Sigmoid colon (tissue), 7 donors: Measurements from ENCODE around the gene KLK6. TPM values are rescaled to one million over a fixed set of nuclear protein-coding genes. Genes with fewer than 3 reads are reported as not detected.

Source experiments
- DNase-seq: peaks from one replicate; pipeline ENCODE4 v3.0.0-alpha.2; 2019
- H3K27ac ChIP-seq, 4 donors: fragments of 200-600 bp; sonication (generic); one replicate each; pipeline ENCODE4 v1.5.1; 2016 to 2019; ENCODE audit warnings: mild to moderate bottlenecking in 1 of 4
- H3K27me3 ChIP-seq, 3 donors: fragments of 200-600 bp; sonication (generic); one replicate each; pipeline ENCODE4 v1.5.1; 2019; ENCODE audit warnings: mild to moderate bottlenecking in 1 of 3
- H3K36me3 ChIP-seq, 4 donors: fragments of 200-600 bp; sonication (generic); one replicate each; pipeline ENCODE4 v1.5.1; 2016 to 2019
- H3K4me1 ChIP-seq, 4 donors: fragments of 200-600 bp; sonication (generic); one replicate each; pipeline ENCODE4 v1.5.1; 2017 to 2019
- H3K4me3 ChIP-seq, 4 donors: fragments of 200-600 bp; sonication (generic); one replicate each; pipeline ENCODE4 v1.5.1; 2017 to 2019; ENCODE audit warnings: mild to moderate bottlenecking in 2 of 4, moderate library complexity in 1 of 4
- H3K9me3 ChIP-seq, 4 donors: fragments of 200-600 bp in 3 of 4; sonication (generic) in 3 of 4; one replicate each; pipeline versions ENCODE4 v1.5.1 to v1.6.1; 2013 to 2019
- EP300 ChIP-seq, 4 donors: sonication (generic); formaldehyde crosslinking; IDR thresholded peaks; one replicate each; pipeline ENCODE4 v1.6.1; 2017; ENCODE audit warnings: antibody characterized with exemption in 4 of 4
- POLR2A ChIP-seq, 2 donors: fragments of 450-650 bp; IDR thresholded peaks; one replicate each; pipeline ENCODE4 v1.6.1; 2016; ENCODE audit warnings: antibody characterized with exemption in 2 of 2, mild to moderate bottlenecking in 2 of 2, moderate library complexity in 2 of 2
- POLR2AphosphoS5 ChIP-seq, 4 donors: sonication (generic); formaldehyde crosslinking; IDR thresholded peaks; one replicate each; pipeline ENCODE4 v1.6.1; 2017; ENCODE audit warnings: antibody characterized with exemption in 4 of 4
- WGBS, 2 donors: extraction: QIAGEN DNeasy Blood & Tissue Kit; methylation state at CpG; one replicate each; pipeline ENCODE4 v1.1.7; 2013; 5-methylcytosine and 5-hydroxymethylcytosine counted together
- intact Hi-C: fragments of 100-400 bp; cut with DNase I; formaldehyde crosslinking; loops from one replicate; pipeline ENCODE4 v1.15.1; 2023
- polyA plus RNA-seq, 3 donors: library from polyadenylated mRNA; stranded (reverse); fragments of 200-250 nt; gene quantifications; one replicate each; pipeline ENCODE4 v1.2.3, GENCODE V29; 2013
- total RNA-seq, 4 donors: library from RNA; depleted of rRNA; stranded (reverse); fragments of >200 nt; gene quantifications; one replicate each; pipeline ENCODE4 v1.1.0, GENCODE V29; 2016
- TF ChIP-seq, protein P1 (sequence below), 4 experiments: fragments of 450-650 bp in 3 of 4; fragments of 200-600 bp in 1 of 4; IDR thresholded peaks; one replicate each; pipeline ENCODE4 v1.5.1; 2016 to 2019; ENCODE audit warnings: antibody characterized with exemption in 4 of 4, mild to moderate bottlenecking in 3 of 4, moderate library complexity in 2 of 4
- donor health status: healthy with polysubstance abuse.
- donor health status: Bipolar disorder and iron deficiency.
- donor health status: healthy.

KLK6 gene
- total and polyA plus RNA-seq, 7 donors: not detected

DNA sequence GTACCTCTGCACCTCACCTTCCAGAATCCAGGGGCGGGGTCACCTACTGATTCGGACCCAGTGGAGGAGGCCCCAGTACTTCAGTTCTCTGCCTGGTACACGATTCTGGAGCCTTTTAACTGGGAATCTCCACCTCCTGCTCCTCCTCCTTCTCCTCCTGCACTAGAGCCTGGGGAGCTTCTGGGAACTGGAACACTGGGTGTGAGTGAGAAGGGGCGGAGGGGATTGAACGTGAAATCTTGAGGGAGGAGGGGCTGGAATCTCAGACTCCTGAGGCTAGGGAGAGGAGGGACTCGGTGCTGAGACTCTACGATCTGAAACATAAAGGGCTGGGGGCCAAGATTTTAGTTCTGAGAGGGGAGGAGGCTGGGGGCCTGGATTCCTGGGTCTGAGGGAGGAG lies 32.1 kb upstream of the KLK6 start, which contains the start of gene KLK8:
TSS of gene KLK8 (minus strand) at position 90 of the 400 bp plus-strand sequence. CDS start 437 bp downstream, outside the sequence.
- 27 to 36% methylated on average over 7 of the region's 7 CpGs for WGBS, 2 donors
- peaks cover 0 to 56% (median 39%) of the 10 kb centered on the region in 3 donors for H3K27me3 ChIP-seq
- no peak within 1 kb of the TSS for H3K27ac ChIP-seq
- TF ChIP-seq EP300 (IDR thresholded peaks at IDR 0.05) (no peak), POLR2AphosphoS5 (IDR thresholded peaks at IDR 0.05) (no peak), POLR2A (IDR thresholded peaks at IDR 0.05) (no peak)
- TF ChIP-seq, protein P1, sequence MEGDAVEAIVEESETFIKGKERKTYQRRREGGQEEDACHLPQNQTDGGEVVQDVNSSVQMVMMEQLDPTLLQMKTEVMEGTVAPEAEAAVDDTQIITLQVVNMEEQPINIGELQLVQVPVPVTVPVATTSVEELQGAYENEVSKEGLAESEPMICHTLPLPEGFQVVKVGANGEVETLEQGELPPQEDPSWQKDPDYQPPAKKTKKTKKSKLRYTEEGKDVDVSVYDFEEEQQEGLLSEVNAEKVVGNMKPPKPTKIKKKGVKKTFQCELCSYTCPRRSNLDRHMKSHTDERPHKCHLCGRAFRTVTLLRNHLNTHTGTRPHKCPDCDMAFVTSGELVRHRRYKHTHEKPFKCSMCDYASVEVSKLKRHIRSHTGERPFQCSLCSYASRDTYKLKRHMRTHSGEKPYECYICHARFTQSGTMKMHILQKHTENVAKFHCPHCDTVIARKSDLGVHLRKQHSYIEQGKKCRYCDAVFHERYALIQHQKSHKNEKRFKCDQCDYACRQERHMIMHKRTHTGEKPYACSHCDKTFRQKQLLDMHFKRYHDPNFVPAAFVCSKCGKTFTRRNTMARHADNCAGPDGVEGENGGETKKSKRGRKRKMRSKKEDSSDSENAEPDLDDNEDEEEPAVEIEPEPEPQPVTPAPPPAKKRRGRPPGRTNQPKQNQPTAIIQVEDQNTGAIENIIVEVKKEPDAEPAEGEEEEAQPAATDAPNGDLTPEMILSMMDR (IDR thresholded peaks at IDR 0.05): no peak
- no peaks in the 10 kb centered on the region for H3K4me1 ChIP-seq
- DNase-seq: peak; percentile 27
- no peaks in the 10 kb centered on the region for H3K9me3 ChIP-seq
- no peak within 1 kb of the TSS for H3K4me3 ChIP-seq
- H3K36me3 ChIP-seq: no peaks in the 10 kb centered on the region
- intact Hi-C loops: no loop called here

DNA sequence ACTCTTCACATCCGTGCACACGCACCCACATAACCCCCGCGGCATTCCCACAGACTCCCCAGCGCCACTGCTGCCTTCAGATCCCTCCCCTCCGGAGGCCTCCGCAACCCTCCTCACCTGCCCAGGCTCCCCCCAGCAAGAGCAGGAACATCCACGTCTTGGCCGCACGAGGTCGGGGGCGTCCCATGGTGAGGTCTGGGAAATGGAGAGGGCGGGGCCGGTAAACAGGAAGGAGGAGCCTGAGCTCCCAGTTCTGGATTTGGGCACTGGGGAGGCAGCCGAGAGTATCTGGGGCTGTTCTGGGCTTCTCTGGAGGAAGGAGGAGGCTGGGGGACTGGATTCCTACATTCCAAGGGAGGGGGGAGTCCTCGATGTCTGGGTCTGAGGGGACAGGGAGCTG lies 31.6 kb upstream of the KLK6 start:
- H3K27ac ChIP-seq: no peak overlapping the region
- no peak overlapping the region for H3K4me3 ChIP-seq
- H3K9me3 ChIP-seq: no peaks in the 10 kb centered on the region
- peak; percentile 20 for DNase-seq
- no peaks in the 10 kb centered on the region for H3K36me3 ChIP-seq
- intact Hi-C loops: no loop called here
- WGBS, 2 donors: 33 to 36% methylated on average over 16 of the region's 16 CpGs
- H3K27me3 ChIP-seq: peaks cover 0 to 54% (median 36%) of the 10 kb centered on the region in 3 donors
- TF ChIP-seq, protein P1 (IDR thresholded peaks at IDR 0.05): no peak
- TF ChIP-seq POLR2A (IDR thresholded peaks at IDR 0.05) (no peak), EP300 (IDR thresholded peaks at IDR 0.05) (no peak), POLR2AphosphoS5 (IDR thresholded peaks at IDR 0.05) (no peak)
- no peaks in the 10 kb centered on the region for H3K4me1 ChIP-seq

DNA sequence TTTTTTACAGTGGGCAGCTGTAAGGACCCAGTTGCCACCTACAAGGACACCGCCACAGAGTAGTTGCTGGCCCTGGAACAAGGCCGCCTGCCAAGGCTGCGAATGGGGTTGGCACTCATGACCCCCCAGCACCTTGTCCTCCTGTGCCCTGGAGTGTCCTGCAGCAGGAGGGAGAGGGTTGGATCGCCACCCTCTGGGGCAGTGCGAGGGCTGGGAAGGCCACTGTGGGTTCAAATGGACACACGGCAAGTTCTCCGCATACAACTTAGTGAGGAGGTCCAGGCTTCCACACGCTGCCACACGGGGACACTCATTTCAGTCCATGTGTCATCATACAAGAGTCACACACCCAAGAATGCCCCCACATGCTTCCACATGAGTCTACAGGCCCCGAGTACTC lies 31.0 kb upstream of the KLK6 start:
- Histone ChIP-seq H3K4me3 (no peak overlapping the region), H3K27me3 (peaks cover 0 to 54% (median 36%) of the 10 kb centered on the region in 3 donors), H3K4me1 (no peaks in the 10 kb centered on the region), H3K27ac (no peak overlapping the region), H3K36me3 (no peaks in the 10 kb centered on the region), H3K9me3 (no peaks in the 10 kb centered on the region)
- DNase-seq: peak; percentile 32
- WGBS, 2 donors: 89 to 90% methylated on average over 10 of the region's 10 CpGs
- TF ChIP-seq EP300 (IDR thresholded peaks at IDR 0.05): no peak
- TF ChIP-seq, protein P1 (IDR thresholded peaks at IDR 0.05): no peak
- TF ChIP-seq POLR2A (IDR thresholded peaks at IDR 0.05): no peak
- no peak for TF ChIP-seq POLR2AphosphoS5 (IDR thresholded peaks at IDR 0.05)
- intact Hi-C loops: no loop called here

GRCh38 chr19:50998686-50999085 lies 29.3 kb upstream of the KLK6 start:
- Histone ChIP-seq H3K9me3 (no peaks in the 10 kb centered on the region), H3K4me3 (no peak overlapping the region), H3K36me3 (no peaks in the 10 kb centered on the region), H3K4me1 (no peaks in the 10 kb centered on the region), H3K27me3 (peaks cover 0 to 50% (median 36%) of the 10 kb centered on the region in 3 donors), H3K27ac (no peak overlapping the region)
- no peak for TF ChIP-seq POLR2AphosphoS5 (IDR thresholded peaks at IDR 0.05)
- no peak for TF ChIP-seq EP300 (IDR thresholded peaks at IDR 0.05)
- no peak for TF ChIP-seq POLR2A (IDR thresholded peaks at IDR 0.05)
- TF ChIP-seq, protein P1 (IDR thresholded peaks at IDR 0.05): no peak
- intact Hi-C loops: no loop called here
- no peak for DNase-seq
- whole genome bisulfite sequencing, 2 donors: 42 to 72% methylated on average over 4 of the region's 4 CpGs

- H3K27ac ChIP-seq: no peak overlapping the region
- H3K36me3 ChIP-seq: no peaks in the 10 kb centered on the region
- DNase-seq: no peak
- intact Hi-C loops: no loop called here
- TF ChIP-seq EP300 (IDR thresholded peaks at IDR 0.05): no peak
- no peak for TF ChIP-seq POLR2A (IDR thresholded peaks at IDR 0.05)
- TF ChIP-seq, protein P1 (IDR thresholded peaks at IDR 0.05): no peak
- no peak for TF ChIP-seq POLR2AphosphoS5 (IDR thresholded peaks at IDR 0.05)
- 30 to 62% methylated on average over 5 of the region's 5 CpGs for WGBS, 2 donors
- H3K9me3 ChIP-seq: no peaks in the 10 kb centered on the region
- no peak overlapping the region for H3K4me3 ChIP-seq
- H3K4me1 ChIP-seq: no peaks in the 10 kb centered on the region
- H3K27me3 ChIP-seq: peaks cover 0 to 44% (median 31%) of the 10 kb centered on the region in 3 donors
These were observed 28.7 kb upstream of the KLK6 start for GRCh38 chr19:50998061-50998460.
